Central memory CD8-positive, alpha-beta T cell (primary cell): ENCODE results near the gene DNMT3A.

Source experiments
- ATAC-seq: fragments of 150-1000 bp; cut with Tn5 transposase; replicated peaks from 2 replicates; pipeline ENCODE4 v1.10.0; 2022; ENCODE audit warnings: mild to moderate bottlenecking, moderate FRiP score, moderate number of reproducible peaks; ENCODE audit not compliant: poor library complexity, severe bottlenecking; ENCODE audit errors: extremely low read depth
- DNase-seq, 2 donors: peaks; one replicate each; pipeline ENCODE4 v3.0.0; 2021; ENCODE audit warnings: low spot score in 2 of 2
- H3K27ac Mint-ChIP-seq: one replicate; pipeline ENCODE4 v1.8.0; 2022; ENCODE audit warnings: low read depth, mild to moderate bottlenecking, moderate library complexity, mixed read lengths
- H3K27me3 Mint-ChIP-seq: one replicate; pipeline ENCODE4 v1.8.0; 2022; ENCODE audit warnings: mixed read lengths
- H3K36me3 Mint-ChIP-seq: one replicate; pipeline ENCODE4 v1.8.0; 2022; ENCODE audit warnings: mild to moderate bottlenecking, moderate library complexity, mixed read lengths; ENCODE audit not compliant: insufficient read depth
- H3K4me1 Mint-ChIP-seq: one replicate; pipeline ENCODE4 v1.8.0; 2022; ENCODE audit warnings: mixed read lengths
- H3K4me3 Mint-ChIP-seq: one replicate; pipeline ENCODE4 v1.8.0; 2022; ENCODE audit warnings: mild to moderate bottlenecking, moderate library complexity, mixed read lengths
- H3K9me3 Mint-ChIP-seq: one replicate; pipeline ENCODE4 v1.8.0; 2022; ENCODE audit warnings: mixed read lengths

DNMT3A gene

GRCh38 chr2:25377822-25378421 lies 36.2 kb upstream of the DNMT3A start:
- Mint-ChIP-seq H3K36me3 (no peaks in the 10 kb centered on the region), H3K4me3 (peak overlapping the region; percentile 82), H3K4me1 (peaks cover 29% of the 10 kb centered on the region), H3K27ac (peak overlapping the region; percentile 91), H3K27me3 (no peaks in the 10 kb centered on the region), H3K9me3 (no peaks in the 10 kb centered on the region)
- ATAC-seq (no peak), DNase-seq (no peak)

- peak; percentile 100 for ATAC-seq
- peaks cover 29% of the 10 kb centered on the region for H3K4me1 Mint-ChIP-seq
- H3K4me3 Mint-ChIP-seq = peak overlapping the region; percentile 82
- H3K27me3 Mint-ChIP-seq = no peaks in the 10 kb centered on the region
- peak overlapping the region; percentile 91 for H3K27ac Mint-ChIP-seq
- peak; percentile 80 to 93 for DNase-seq
- H3K9me3 Mint-ChIP-seq = no peaks in the 10 kb centered on the region
- no peaks in the 10 kb centered on the region for H3K36me3 Mint-ChIP-seq
Observed at GRCh38 chr2:25376750-25377621, 35.3 kb upstream of the DNMT3A start.

DNA sequence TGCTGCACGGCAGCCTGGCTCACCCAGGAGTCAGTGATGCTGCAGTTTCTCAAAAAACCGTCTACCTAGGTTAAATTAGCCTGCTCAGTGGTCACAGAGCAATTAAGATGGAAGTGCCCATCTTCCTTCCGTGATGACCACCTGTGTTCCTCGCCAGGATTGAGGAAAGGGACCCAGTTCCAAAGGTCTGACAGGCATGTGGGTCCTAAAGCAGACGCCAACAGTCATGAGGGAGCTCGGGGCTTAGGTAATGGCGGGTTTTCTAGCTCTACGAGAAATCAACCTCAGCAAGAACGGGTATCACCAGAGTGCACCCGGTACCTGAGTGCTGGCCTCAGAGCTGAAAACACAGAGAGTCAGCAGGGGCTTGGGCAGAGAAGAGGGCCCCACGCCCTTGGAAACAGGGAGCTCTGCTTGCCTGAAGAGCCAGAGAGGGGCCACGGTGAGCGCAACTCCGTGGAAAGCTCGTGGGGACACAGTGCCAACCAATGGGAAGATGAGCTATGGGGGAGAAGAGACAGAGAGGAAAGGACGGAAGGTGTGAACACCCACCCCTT lies 34.3 kb upstream of the DNMT3A start:
- no peak for DNase-seq
- H3K9me3 Mint-ChIP-seq = no peaks in the 10 kb centered on the region
- H3K27ac Mint-ChIP-seq = peak overlapping the region; percentile 92
- H3K4me3 Mint-ChIP-seq = peak overlapping the region; percentile 47
- H3K36me3 Mint-ChIP-seq = no peaks in the 10 kb centered on the region
- no peaks in the 10 kb centered on the region for H3K27me3 Mint-ChIP-seq
- no peak for ATAC-seq
- H3K4me1 Mint-ChIP-seq = peaks cover 29% of the 10 kb centered on the region

DNA sequence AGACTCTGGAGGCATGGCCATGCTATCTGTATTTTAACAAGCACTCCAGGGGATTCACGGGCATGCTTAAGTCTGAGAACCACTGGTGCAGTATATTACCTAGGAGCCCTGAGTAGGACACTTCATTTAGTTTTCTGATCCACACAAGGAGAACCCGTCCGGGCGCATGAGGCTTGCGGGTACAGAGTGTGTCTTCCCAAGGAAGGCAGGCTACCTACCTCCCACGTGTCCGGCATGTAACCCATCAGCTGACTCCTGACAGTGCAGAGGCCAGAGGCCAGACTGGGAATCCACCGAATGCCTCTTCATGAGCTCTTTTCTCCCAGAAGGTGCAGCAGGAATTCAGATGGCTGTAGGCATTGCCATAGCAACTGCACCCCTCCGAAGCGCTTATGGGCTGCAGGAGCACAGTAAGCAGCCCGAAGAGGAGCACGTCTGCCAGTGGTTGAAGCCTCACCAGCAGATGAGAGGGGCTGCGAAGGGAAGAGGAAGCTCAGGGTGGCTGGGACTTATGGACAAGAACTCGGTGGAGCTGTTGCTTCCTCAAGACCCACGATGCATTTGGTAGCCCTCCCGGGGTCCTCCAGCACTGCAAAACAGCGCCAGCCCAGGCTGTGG lies 33.8 kb upstream of the DNMT3A start:
- Mint-ChIP-seq H3K4me3 (no peak overlapping the region), H3K27me3 (no peaks in the 10 kb centered on the region), H3K4me1 (peaks cover 29% of the 10 kb centered on the region), H3K36me3 (no peaks in the 10 kb centered on the region), H3K9me3 (no peaks in the 10 kb centered on the region), H3K27ac (no peak overlapping the region)
- DNase-seq (no peak), ATAC-seq (no peak)

- ATAC-seq = no peak
- DNase-seq = no peak
Observed at GRCh38 chr2:25374827-25375226, 33.1 kb upstream of the DNMT3A start.

GRCh38 chr2:25374411-25374810 lies 32.7 kb upstream of the DNMT3A start:
- H3K4me3 Mint-ChIP-seq = no peak overlapping the region
- DNase-seq = no peak
- H3K4me1 Mint-ChIP-seq = peaks cover 29% of the 10 kb centered on the region
- H3K27me3 Mint-ChIP-seq = no peaks in the 10 kb centered on the region
- no peaks in the 10 kb centered on the region for H3K36me3 Mint-ChIP-seq
- no peaks in the 10 kb centered on the region for H3K9me3 Mint-ChIP-seq
- no peak for ATAC-seq
- no peak overlapping the region for H3K27ac Mint-ChIP-seq

More at GRCh38 chr2:25374827-25375226, 33.1 kb upstream of the DNMT3A start:
- H3K27me3 Mint-ChIP-seq = no peaks in the 10 kb centered on the region
- H3K4me1 Mint-ChIP-seq = peaks cover 29% of the 10 kb centered on the region
- H3K9me3 Mint-ChIP-seq = no peaks in the 10 kb centered on the region
- no peak overlapping the region for H3K27ac Mint-ChIP-seq
- H3K4me3 Mint-ChIP-seq = no peak overlapping the region
- no peaks in the 10 kb centered on the region for H3K36me3 Mint-ChIP-seq

DNA sequence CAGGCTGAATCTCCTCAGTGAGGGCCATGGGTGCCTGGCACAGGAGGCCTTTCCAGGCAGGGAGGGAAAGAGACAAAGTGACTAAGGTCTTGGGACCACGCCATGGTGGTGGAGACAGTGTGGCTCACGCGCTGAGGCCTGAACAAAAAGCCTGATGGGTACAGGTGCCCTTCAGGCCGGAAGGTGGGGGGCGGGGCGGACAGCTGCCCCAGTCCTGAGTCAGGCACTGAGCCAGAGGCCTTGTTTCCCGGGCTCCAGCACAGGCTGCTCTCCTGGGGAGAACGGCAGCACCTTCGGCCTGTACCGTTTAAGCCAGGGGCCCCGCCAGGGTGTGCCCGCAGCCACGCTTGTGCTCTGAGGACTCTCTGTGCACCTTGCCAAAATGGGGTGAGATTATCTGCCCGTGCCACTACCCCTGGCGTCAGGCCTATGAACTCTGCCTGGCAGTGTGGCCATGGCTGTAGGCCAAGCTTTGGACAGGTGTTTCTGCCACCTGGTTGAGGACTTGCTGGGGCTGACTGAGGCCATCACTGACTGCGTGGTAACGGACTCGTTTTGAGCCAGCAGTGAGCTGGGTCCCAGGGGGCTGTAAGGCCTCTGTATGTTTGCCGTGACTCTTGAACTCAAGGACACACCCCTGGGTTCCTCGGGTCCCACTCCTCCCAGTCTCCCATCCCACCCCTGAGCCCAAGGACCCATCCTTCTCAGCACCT lies 31.7 kb upstream of the DNMT3A start:
- no peak for DNase-seq
- no peak for ATAC-seq
- H3K4me1 Mint-ChIP-seq = peaks cover 21% of the 10 kb centered on the region
- no peak overlapping the region for H3K4me3 Mint-ChIP-seq
- H3K27ac Mint-ChIP-seq = no peak overlapping the region
- H3K9me3 Mint-ChIP-seq = no peaks in the 10 kb centered on the region
- H3K36me3 Mint-ChIP-seq = no peaks in the 10 kb centered on the region
- no peaks in the 10 kb centered on the region for H3K27me3 Mint-ChIP-seq

DNA sequence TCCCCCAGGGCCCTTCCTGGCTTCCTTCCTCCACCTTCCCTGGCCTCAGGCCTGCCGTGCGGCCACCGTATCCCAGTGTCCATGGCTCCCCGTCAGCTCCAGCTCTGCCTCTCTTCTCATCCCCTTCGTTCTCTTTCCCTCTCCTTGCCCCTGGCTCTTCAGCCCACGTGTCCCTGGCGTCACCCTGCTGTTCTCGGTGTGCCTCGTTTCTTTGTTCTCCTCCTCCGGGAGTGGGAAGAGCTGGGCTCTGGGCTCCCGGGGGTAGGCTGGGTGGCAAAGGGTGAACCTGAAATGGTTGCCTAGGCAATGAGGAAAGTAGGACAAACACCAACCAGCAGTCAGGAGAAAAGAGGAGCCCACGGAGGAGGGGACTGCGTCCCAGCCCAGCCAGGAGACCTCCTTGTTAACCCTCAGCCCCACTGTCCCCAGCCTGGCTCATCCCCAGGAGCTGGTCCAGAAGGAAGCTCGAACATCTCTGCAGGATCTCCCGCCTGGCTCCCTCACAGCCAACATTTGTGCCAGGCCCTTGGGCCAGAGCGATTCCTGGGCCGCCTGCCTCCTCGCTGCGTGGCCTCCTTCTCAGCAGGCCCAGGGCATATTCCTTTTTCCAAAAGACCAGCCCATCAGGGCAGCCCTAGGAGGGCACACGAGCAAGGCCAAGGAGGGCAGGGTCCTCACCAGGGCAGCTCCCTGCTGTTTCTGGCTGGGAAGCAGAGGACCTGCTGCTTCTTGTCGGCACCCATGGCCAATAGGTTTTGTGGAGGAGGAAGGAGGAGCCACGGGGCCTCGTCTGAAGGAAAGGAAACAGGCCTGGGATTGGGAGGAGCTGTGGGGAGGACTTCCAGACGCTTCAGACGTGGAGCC lies 30.9 kb upstream of the DNMT3A start:
- Mint-ChIP-seq H3K4me3 (no peak overlapping the region), H3K9me3 (no peaks in the 10 kb centered on the region), H3K4me1 (peaks cover 13% of the 10 kb centered on the region), H3K27ac (no peak overlapping the region), H3K27me3 (no peaks in the 10 kb centered on the region), H3K36me3 (peaks cover under 1% of the 10 kb centered on the region)
- ATAC-seq (no peak), DNase-seq (no peak)

- Mint-ChIP-seq H3K4me1 (peaks cover 5% of the 10 kb centered on the region), H3K4me3 (no peak overlapping the region), H3K9me3 (no peaks in the 10 kb centered on the region), H3K27me3 (no peaks in the 10 kb centered on the region), H3K27ac (no peak overlapping the region), H3K36me3 (peaks cover 1% of the 10 kb centered on the region)
- ATAC-seq (no peak), DNase-seq (no peak)
Observed at GRCh38 chr2:25371253-25372241, 29.8 kb upstream of the DNMT3A start.

DNA sequence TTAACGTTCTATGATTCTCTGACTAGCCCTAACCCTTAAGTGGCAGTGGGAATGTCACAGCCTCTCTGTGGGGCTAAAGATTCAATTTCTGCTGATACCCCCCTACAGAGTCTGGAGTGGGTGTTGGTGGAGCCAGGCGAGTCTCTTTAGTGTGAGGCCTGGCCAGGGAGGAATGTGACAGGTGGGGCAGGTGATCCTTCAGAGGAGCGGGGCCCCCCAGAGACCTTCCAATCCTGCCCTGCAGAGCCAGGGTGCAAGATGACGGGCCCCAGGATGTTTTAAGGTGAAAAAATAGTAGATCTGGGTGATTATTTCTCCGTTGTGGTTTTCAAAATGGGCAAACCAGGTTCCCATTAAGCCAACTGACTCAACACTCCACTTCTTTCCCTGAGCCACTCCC lies 28.2 kb upstream of the DNMT3A start:
- Mint-ChIP-seq H3K27me3 (no peaks in the 10 kb centered on the region), H3K27ac (no peak overlapping the region), H3K4me3 (no peak overlapping the region), H3K9me3 (no peaks in the 10 kb centered on the region), H3K36me3 (peaks cover 1% of the 10 kb centered on the region), H3K4me1 (no peaks in the 10 kb centered on the region)
- no peak for ATAC-seq
- DNase-seq = no peak

GRCh38 chr2:25369439-25369838 lies 27.7 kb upstream of the DNMT3A start:
- H3K4me3 Mint-ChIP-seq = no peak overlapping the region
- H3K27me3 Mint-ChIP-seq = no peaks in the 10 kb centered on the region
- H3K27ac Mint-ChIP-seq = no peak overlapping the region
- no peak for ATAC-seq
- H3K9me3 Mint-ChIP-seq = no peaks in the 10 kb centered on the region
- peaks cover 2% of the 10 kb centered on the region for H3K4me1 Mint-ChIP-seq
- DNase-seq = no peak
- peaks cover 3% of the 10 kb centered on the region for H3K36me3 Mint-ChIP-seq
